Measurements from ENCODE around the gene GNLY. TPM values are rescaled to one million over a fixed set of nuclear protein-coding genes. Genes with fewer than 3 reads are reported as not detected.
"Not testable (repeated sequence)": the region's sequence is repeated elsewhere in the genome, so short reads cannot be mapped to it uniquely, and the experiment has no call there.

GNLY gene
- total and polyA plus RNA-seq, 5 experiments from 2014 or later = 5.3 to 1,108 (median 21.0) TPM

GRCh38 chr2:85667561-85668008, 26.6 kb upstream of the GNLY start:
- H3K4me3 Mint-ChIP-seq = no peak overlapping the region
- POLR2A ChIA-PET = no interaction called here
- H3K9me3 Mint-ChIP-seq = no peaks in the 10 kb centered on the region
- peaks cover 0 to 4% (median 0%) of the 10 kb centered on the region in 5 donors for H3K27me3 Mint-ChIP-seq
- DNase-seq = no peak
- H3K4me1 Mint-ChIP-seq = peaks cover 0 to 7% (median 3%) of the 10 kb centered on the region in 4 donors
- H3K27ac Mint-ChIP-seq = peak overlapping the region in 1 of 10 donors; percentile 79
- H3K36me3 Mint-ChIP-seq = no peaks in the 10 kb centered on the region
- ATAC-seq = no peak

- no peak within 1 kb of the TSS for H3K4me3 Mint-ChIP-seq
- H3K9me3 Mint-ChIP-seq = no peaks in the 10 kb centered on the region
- H3K4me1 Mint-ChIP-seq = peaks cover 0 to 10% (median 3%) of the 10 kb centered on the region in 4 donors
- peak within 1 kb of the TSS in 2 of 10 donors; percentile 19 to 79 for H3K27ac Mint-ChIP-seq
- POLR2A ChIA-PET = no interaction called here
- peaks cover 0 to 4% (median 0%) of the 10 kb centered on the region in 5 donors for H3K27me3 Mint-ChIP-seq
- no peak for DNase-seq
- no peak for ATAC-seq
- H3K36me3 Mint-ChIP-seq = no peaks in the 10 kb centered on the region
Measured at GRCh38 chr2:85668009-85668856, 25.9 kb upstream of the GNLY start, which contains the start of gene SFTPB. SFTPB (minus strand) TSS chr2:85668199; CDS start chr2:85668183, 16 bp downstream.

DNA sequence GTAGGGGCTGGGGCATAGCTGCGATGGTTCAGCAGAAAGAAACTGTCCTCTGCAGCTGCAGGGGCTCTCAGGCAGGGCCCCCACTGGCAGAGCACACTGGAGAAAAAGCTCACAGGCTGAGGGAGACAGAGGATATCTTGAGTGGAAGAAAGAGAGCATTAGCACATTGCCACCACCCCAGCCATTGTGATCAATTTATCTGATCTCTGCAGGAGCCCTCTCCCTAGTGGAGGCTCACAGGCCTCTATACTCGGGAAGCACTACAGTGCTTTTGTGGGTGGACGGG, 25.4 kb upstream of the GNLY start:
- ATAC-seq (no peak), DNase-seq (no peak)
- POLR2A ChIA-PET = no interaction called here
- Mint-ChIP-seq H3K36me3 (no peaks in the 10 kb centered on the region), H3K4me3 (no peak overlapping the region), H3K27ac (no peak overlapping the region), H3K4me1 (peaks cover 0 to 10% (median 3%) of the 10 kb centered on the region in 4 donors), H3K9me3 (no peaks in the 10 kb centered on the region), H3K27me3 (peaks cover 0 to 4% (median 0%) of the 10 kb centered on the region in 5 donors)

DNA sequence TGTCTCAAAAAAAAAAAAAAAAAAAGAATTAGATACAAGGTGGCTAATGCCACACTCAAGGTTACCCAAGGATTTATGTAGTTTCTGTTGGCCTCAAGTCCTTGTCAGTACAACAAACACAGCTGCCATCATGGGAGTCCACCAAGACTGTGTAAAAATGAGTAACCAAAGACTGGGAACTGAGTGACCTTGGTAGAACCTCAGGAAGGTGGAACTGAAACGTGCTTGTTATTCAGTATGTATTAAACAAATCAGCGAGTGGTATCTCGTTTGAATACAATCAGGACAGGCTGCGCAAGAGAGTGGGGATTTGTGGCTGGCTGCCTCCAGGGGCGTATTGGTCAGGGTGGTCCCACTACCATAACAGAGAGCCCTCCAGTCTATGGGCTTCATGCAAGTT, 24.6 kb upstream of the GNLY start:
- POLR2A ChIA-PET = no interaction called here
- DNase-seq (no peak), ATAC-seq (no peak)
- H3K4me1 Mint-ChIP-seq = peaks cover 0 to 10% (median 2%) of the 10 kb centered on the region in 4 donors
- peaks cover 0 to 4% (median 0%) of the 10 kb centered on the region in 5 donors for H3K27me3 Mint-ChIP-seq
- H3K27ac Mint-ChIP-seq = no peak overlapping the region
- no peaks in the 10 kb centered on the region for H3K9me3 Mint-ChIP-seq
- no peaks in the 10 kb centered on the region for H3K36me3 Mint-ChIP-seq
- no peak overlapping the region for H3K4me3 Mint-ChIP-seq

DNA sequence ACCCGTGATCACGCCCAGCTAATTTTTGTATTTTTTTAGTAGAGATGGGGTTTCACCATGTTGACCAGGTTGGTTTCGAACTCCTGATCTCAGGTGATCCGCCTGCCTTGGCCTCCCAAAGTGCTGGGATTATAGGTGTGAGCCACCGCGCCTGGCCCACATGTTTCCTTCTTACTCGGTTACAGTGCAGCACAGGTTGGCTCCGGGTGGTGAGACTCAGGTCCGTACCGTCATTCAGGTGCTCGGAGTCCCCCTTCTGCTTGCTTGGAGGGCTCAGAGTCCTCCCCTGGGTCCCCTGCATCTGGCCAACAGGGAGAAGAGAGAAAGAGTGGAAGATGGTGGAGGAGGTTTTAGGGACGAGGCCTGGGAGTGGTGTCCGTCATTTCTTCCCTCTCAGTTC, 23.7 kb upstream of the GNLY start:
- H3K9me3 Mint-ChIP-seq, H3K27me3 Mint-ChIP-seq, H3K36me3 Mint-ChIP-seq, H3K27ac Mint-ChIP-seq, H3K4me3 Mint-ChIP-seq, DNase-seq, H3K4me1 Mint-ChIP-seq, ATAC-seq: not testable (repeated sequence)
- POLR2A ChIA-PET = interaction anchor here (0.5 kb wide), 1 partner anchor 14 kb away, joined by 5 read pairs; no protein-coding TSS in a partner anchor

GRCh38 chr2:85672456-85672855, 21.7 kb upstream of the GNLY start:
- Mint-ChIP-seq H3K4me1 (peaks cover 0 to 10% (median under 1%) of the 10 kb centered on the region in 4 donors), H3K27me3 (peaks cover 0 to under 1% (median 0%) of the 10 kb centered on the region in 5 donors), H3K9me3 (no peaks in the 10 kb centered on the region), H3K4me3 (no peak overlapping the region), H3K27ac (peak overlapping the region in 1 of 10 donors; percentile 59), H3K36me3 (no peaks in the 10 kb centered on the region)
- DNase-seq = no peak
- POLR2A ChIA-PET = no interaction called here
- no peak for ATAC-seq

GRCh38 chr2:85673716-85674375, 20.3 kb upstream of the GNLY start:
- Mint-ChIP-seq H3K9me3 (no peaks in the 10 kb centered on the region), H3K4me1 (peaks cover 0 to 7% (median 1%) of the 10 kb centered on the region in 4 donors), H3K27ac (no peak overlapping the region), H3K4me3 (no peak overlapping the region), H3K36me3 (no peaks in the 10 kb centered on the region), H3K27me3 (no peaks in the 10 kb centered on the region)
- no peak for DNase-seq
- no peak for ATAC-seq
- POLR2A ChIA-PET = no interaction called here

DNA sequence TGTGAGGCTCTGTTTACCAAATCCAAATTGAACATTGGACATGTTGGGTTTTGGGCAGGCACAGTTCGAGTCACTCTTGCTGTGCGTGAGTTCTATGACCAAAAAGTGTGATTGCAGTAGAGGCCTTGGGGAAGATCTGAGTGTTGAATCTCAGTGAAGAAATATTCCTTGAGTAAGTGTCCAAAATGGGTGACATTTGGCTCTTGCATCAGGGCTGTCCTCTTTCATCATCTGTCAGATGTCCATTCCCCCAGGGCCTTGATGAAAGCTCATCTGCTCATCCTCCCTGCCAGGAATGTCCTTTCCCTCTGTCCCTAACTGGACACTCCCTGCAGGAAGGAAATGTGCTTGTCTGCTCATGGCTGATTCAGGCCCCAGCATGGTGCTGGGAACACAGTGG, 19.7 kb upstream of the GNLY start:
- H3K9me3 Mint-ChIP-seq = no peaks in the 10 kb centered on the region
- no peaks in the 10 kb centered on the region for H3K27me3 Mint-ChIP-seq
- H3K27ac Mint-ChIP-seq = no peak overlapping the region
- peaks cover 0 to 12% (median 4%) of the 10 kb centered on the region in 4 donors for H3K4me1 Mint-ChIP-seq
- no peak overlapping the region for H3K4me3 Mint-ChIP-seq
- H3K36me3 Mint-ChIP-seq = no peaks in the 10 kb centered on the region
- ATAC-seq (no peak), DNase-seq (no peak)
- POLR2A ChIA-PET = no interaction called here

DNA sequence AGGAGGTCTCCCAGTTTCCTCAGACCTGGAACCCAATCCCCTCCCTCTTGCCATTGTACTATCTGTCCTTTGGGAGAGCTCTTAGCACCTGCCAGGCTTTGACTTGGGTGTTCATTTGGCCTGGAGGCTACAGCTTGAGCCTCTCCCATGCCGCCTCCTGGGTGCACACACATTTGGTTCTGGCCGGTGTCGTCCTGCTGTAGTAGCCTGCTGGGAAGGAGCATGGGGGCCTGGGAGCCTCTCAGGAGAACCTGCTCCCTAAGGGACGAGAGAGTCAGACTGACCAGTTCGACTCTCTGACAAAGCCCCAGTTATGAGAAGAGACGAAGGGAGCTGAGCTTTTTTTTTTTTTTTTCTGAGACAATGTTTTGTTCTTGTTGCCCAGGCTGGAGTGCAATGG, 18.7 kb upstream of the GNLY start:
- ATAC-seq (no peak), DNase-seq (no peak)
- no peaks in the 10 kb centered on the region for H3K36me3 Mint-ChIP-seq
- POLR2A ChIA-PET = interaction anchor here (0.6 kb wide), 2 partner anchors 17 to 345 kb away, joined by 3 to 4 read pairs; no protein-coding TSS in a partner anchor
- H3K27ac Mint-ChIP-seq = no peak overlapping the region
- no peaks in the 10 kb centered on the region for H3K9me3 Mint-ChIP-seq
- no peak overlapping the region for H3K4me3 Mint-ChIP-seq
- H3K27me3 Mint-ChIP-seq = peaks cover 0 to 3% (median 0%) of the 10 kb centered on the region in 5 donors
- peaks cover 0 to 15% (median 4%) of the 10 kb centered on the region in 4 donors for H3K4me1 Mint-ChIP-seq

DNA sequence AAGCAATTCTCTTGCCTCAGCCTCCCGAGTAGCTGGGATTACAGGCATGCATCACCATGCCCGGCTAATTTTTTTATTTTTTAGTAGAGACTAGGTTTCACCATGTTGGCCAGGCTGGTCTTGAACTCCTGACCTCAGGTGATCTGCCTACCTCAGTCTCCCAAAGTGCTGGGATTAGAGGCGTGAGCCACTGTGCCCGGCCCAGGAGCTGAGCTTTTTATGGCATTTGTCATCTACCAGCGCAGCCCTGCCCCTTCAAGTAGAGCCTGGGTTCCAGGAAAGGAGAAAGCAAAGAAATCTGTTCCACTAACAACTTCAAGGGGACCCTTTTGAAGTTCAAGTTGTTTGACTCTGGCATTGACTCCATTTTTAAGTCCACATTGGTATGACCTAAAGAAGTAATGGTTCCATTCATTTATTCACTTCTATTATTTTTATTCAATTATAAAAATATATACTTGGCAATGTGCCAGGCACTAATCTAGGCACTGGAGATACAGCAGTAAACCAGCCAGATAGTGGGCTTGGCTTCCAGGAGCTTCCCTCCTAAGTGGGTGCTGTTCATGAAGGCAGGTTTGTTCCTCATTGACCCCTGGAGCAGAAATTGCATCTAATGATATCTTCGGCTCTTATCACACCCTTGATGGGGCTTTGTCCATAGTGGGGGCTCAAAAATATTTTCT, 18.2 kb upstream of the GNLY start:
- DNase-seq = no peak
- Mint-ChIP-seq H3K4me1 (peaks cover 0 to 15% (median 4%) of the 10 kb centered on the region in 4 donors), H3K27me3 (peaks cover 0 to 3% (median 0%) of the 10 kb centered on the region in 5 donors), H3K9me3 (no peaks in the 10 kb centered on the region), H3K27ac (no peak overlapping the region), H3K4me3 (no peak overlapping the region), H3K36me3 (no peaks in the 10 kb centered on the region)
- no peak for ATAC-seq
- POLR2A ChIA-PET = no interaction called here

GRCh38 chr2:85678377-85678776, 15.8 kb upstream of the GNLY start:
- no peak for ATAC-seq
- no peak for DNase-seq
- H3K27ac Mint-ChIP-seq = no peak overlapping the region
- H3K4me1 Mint-ChIP-seq = peaks cover 0 to 21% (median 4%) of the 10 kb centered on the region in 4 donors
- H3K36me3 Mint-ChIP-seq = no peaks in the 10 kb centered on the region
- peak overlapping the region in 1 of 10 donors; percentile 28 for H3K4me3 Mint-ChIP-seq
- peaks cover 0 to 3% (median 0%) of the 10 kb centered on the region in 5 donors for H3K27me3 Mint-ChIP-seq
- POLR2A ChIA-PET = no interaction called here
- no peaks in the 10 kb centered on the region for H3K9me3 Mint-ChIP-seq

- H3K4me1 Mint-ChIP-seq = peaks cover 0 to 21% (median 4%) of the 10 kb centered on the region in 4 donors
- DNase-seq (peak; percentile 43 to 81 (median 72)), ATAC-seq (peak; percentile 95 to 97)
- H3K9me3 Mint-ChIP-seq = no peaks in the 10 kb centered on the region
- peak overlapping the region in 1 of 10 donors; percentile 10 for H3K27ac Mint-ChIP-seq
- POLR2A ChIA-PET = no interaction called here
- H3K27me3 Mint-ChIP-seq = peaks cover 0 to 3% (median 0%) of the 10 kb centered on the region in 5 donors
- peak overlapping the region in 5 of 10 donors; percentile 0 to 55 (median 39) for H3K4me3 Mint-ChIP-seq
- H3K36me3 Mint-ChIP-seq = no peaks in the 10 kb centered on the region
Measured at GRCh38 chr2:85678794-85679672, 15.1 kb upstream of the GNLY start.
